ENCODE measurements around the gene ING3.

The ING3 gene, protein sequence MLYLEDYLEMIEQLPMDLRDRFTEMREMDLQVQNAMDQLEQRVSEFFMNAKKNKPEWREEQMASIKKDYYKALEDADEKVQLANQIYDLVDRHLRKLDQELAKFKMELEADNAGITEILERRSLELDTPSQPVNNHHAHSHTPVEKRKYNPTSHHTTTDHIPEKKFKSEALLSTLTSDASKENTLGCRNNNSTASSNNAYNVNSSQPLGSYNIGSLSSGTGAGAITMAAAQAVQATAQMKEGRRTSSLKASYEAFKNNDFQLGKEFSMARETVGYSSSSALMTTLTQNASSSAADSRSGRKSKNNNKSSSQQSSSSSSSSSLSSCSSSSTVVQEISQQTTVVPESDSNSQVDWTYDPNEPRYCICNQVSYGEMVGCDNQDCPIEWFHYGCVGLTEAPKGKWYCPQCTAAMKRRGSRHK

DNA sequence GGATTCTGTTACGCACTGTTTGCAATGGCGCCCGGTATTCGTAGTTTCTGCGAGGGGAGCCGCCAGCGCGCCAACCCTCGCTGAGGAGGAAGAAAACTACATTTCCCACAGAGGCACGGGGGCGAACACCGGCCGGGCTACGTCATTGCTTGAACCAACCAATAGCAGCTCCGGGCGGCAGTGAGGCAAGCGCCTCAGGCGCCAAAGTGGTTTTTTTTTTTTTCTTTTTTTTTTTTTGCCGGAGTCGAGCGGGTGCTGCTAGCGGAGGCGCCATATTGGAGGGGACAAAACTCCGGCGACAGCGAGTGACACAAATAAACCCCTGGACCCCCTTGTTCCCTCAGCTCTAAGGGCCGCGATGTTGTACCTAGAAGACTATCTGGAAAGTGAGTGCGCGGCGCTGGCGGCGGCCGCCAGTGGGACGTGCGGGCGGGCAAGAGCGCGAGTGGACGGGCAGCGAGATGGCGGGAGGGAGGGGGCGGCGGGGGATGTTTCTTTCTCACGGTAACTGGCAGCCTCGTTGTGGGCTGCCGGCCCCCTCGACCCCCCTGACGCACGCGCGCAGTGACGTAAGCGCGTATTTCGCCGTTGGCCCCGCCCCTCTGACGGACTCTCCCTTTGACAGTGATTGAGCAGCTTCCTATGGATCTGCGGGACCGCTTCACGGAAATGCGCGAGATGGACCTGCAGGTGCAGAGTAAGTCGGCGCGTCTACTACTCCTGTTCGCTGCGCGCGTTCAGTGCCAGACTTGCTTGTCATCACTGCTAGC lies at the start of gene ING3:
TSS of gene ING3 (plus strand) at position 239 of the 770 bp plus-strand sequence. CDS start at position 359, 120 bp downstream.
- peak; percentile 100 for DNase-seq

DNA sequence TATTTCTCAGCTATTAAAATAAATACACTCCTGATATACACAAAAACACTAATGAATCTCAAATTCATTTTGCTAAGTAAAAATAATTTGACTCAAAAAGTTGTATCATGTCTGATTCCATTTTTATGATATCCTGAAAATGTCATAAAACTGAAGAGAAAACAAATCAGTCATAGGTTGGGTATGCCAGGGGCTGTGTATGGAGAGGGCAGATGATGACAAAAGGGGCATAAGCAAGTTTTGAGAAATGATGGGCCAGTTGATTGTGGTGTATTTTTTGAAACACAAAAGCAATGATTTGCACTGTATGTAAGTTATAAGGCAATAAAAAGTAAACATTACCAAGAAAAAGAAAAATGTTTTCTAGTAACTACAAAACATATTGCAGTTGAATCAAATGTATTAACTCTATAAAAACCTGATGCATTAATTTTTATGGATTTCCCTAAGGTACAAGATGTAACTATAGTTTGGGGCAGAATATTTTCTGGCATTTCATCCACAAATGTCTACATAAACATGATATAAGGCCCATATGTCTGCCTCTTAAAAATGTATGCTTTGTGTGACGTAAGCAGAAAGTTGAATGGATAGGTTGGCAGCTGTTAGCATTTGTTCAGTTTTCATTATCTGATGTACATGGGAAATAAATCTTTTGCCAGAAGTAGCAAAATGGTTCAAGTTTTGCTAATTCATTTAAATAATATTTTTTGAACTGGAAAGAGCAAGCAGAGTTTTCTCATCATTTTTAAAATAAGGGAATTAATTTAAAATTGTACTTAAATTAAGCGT lies 35.1 kb upstream of the ING3 start:
- DNase-seq: no peak

DNA sequence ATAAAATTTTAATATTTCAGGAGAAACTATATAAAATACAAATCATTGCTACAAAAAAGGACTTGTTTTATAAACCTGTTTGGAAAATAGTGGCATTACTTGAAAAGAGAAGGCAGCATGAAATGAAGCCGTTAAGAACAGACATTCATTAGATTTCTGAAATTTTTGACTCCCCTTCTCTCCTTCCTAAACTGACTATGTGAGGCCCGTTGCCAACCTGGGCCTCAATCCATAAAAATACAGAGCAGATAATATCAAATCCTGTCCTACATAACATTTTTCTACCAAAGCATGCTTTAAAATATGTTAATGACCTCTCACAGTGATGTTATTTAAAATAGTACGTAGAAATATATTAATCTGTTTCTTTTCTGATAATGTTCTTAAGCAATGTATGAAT lies 34.5 kb upstream of the ING3 start:
- no peak for DNase-seq

DNA sequence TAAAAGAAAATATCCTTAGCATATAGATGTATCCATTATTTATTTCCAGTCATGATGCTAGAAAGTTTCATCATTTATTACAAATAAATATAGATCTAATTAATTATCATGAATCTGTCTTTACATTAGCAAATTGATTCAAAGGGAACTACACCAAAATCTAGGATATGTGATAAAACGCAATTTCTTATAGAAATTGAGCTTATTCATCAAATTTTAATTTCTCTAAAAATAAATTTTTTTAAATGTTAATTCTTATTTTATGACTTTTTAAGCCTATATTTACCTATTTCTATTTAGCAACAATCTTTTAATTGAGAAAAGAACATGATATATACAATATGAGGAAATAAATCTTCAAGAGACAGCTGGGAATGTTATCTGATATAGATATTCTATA lies 34.0 kb upstream of the ING3 start:
- DNase-seq: no peak

DNA sequence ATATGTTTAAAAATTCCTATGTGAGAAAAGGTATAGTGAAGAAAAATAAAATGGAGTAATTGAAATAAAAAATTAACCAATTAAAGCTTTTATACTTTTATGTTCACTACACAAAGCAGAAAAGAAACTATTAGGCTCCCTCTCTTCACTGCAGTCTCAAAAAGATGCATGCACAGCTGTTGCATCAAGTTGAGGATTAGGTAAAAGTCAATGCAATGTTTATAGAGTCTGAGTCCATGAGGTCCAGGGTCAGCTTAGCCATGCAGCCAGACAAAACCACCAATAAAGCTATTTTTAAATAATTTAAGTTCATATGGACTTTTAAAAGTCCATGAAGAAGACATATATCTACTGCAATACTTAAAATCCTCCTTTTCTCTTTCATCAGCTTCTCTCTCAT lies 31.1 kb upstream of the ING3 start:
- no peak for DNase-seq

DNA sequence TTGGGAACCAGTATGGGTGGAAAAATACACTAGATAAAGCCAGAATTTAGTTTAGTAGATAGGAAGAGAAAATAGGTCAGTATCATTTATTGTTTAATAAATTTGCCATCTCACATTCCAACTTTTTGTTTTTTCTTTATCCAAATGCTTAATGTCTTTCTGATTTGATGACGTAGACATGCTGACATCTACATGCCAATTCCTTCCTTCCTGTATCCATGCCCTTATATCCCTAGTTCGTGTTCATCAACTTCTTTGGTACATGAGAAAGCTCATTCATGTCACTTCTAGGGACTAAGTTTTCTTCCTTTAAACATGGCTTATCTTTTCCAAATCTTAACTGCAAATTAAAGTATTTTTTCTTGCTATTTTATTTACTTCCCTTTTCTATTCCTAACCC lies 30.5 kb upstream of the ING3 start:
- no peak for DNase-seq

DNA sequence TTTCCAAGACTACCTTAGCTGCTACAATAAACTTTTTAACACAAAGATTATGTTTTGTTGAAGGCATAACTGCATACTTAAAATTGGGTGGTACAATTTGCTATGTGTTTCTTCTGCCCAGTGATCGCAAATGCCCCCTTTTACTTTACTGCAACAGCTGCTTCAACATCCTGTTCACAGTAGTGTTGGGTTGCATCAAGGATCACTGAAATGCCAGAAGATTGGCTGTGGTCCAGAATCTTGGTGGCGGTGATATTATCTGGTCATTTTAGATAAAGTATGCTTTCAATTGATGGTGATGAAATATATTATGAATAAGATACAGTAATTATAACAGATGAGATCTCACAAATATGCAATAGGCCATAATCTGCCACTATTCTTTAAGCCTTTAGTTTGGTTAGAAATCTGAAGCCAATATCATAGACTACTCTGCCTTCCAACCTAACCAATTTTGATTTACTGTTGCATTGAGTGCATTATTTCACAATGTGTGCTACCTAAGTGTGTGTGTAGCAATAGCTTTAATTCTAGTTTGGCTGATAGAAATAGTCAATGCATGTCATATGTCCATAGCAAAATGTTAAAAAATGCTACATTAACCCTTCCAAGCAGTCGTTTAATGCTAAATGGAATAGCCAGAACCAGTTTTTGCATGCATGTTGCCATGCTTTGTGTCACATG lies 29.8 kb upstream of the ING3 start:
- peak; percentile 12 for DNase-seq

DNA sequence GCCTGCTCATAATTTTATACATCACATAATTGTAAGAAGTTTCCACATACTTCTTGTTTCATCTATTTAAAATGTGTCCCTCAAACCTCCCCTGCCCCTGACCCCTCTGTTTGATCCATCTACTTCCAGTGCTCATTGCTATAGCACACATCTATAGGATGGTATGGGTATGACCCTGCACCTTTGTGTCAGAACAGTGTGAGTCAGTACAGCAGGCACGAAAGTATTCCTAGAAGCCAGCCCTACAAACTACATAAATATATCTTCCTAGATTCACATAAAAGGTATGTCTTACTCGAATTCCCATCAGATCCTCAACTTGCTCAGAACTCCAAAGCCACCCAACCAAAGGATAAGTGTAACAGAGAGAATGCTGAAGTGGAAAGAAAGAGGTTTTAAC lies 25.7 kb upstream of the ING3 start:
- no peak for DNase-seq

DNA sequence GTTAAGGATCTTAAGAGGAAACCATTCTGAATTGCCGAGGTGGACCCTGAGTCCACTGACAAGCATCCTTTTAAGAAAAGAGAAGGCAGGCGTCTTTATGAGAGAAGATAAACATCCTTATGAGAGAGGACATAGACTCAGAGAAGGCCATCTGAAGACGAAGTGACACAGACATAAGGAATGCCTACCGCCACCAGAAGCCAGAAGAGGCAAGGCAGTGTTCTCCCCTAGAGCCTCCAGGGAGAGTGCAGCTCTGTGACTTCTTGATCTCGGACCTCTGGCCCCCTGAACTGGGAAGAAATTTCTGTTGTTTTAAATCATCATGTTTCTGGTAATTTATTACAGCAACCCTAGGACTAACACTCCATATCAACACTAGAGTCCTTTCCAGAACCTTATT lies 25.2 kb upstream of the ING3 start:
- no peak for DNase-seq

DNA sequence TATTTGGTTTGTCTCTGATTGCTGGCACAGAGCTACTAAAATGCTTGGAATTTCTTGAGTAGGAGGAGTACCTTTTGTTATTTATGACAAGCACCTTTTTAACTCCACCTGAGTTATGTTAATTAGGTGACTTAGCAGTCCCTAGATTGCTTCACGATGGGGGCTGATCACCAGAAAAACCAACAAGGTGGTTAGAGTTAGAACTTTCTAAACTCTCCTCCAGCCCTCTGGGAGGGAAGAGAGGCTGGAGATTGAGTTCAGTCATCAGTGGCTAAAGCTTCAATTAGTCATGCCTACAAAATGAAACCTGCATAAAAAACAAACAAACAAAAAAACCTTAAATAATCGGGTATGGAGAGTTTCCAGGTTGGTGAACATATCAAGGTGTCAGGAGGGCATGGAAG lies 23.6 kb upstream of the ING3 start:
- DNase-seq: no peak

DNA sequence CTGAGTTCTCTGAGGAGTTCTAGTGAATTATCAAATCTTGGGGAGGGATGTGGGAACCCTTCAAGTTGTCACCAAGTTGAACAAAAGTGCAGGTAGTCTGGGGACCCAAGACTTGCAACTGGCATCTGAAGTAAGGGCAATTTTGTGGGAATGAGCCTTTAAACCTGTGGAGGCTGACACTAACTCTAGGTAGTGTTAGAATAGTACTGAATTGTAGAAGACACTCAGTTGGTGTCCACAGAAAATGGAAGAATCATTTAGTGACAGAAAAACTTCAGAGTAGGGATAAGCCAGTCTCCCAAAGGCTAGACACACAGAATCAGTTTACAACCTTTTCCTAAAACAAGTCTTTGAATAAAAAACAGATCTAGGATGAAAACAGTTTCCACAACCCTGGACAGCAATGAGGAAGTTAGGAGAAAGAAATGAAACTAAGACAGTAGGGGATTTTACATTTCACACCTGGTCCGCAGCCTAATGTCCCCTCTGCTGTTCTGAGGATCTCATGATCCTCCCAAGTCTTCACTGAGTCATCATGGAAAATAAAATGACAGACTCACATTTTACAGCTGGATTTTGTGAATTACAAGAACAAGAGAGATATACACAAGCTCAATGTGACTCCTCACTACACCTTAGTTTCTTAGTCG lies 23.0 kb upstream of the ING3 start:
- no peak for DNase-seq

DNA sequence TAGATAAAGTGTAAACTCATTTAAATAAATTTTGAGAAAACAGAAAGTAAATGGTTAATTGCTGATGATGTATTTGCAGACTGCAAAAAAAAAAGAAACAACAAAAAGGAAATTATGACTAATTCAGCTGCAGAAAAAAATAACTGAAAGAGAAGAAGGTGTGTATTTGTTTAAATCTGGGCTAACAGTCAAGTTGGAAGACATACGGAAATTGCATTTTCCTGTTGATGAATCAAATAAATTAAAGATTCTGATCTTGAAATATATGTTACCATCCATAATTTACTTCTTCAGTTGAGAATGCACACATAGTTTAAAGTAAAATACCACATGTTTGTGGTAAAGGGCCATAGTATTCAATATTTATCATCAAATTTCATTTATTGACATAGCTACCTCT lies 19.3 kb upstream of the ING3 start:
- DNase-seq: no peak

DNA sequence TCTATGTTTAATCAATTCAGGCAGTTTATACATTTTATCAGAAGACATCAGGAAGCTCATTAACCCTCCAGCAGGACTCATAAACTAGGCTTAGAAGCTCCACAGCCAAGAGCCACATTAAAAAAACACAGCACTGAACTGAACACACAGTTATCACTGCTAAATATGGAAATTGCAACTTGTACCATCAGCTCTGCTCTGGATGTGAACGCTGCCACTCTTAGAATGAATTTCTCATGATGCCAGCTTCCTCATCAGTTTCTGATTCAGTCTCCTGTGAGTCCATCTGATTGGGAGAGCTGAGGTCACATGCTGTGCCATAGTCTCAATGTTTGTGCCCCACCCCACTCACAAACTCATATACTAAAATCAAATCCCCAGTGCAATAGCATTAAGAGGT lies 17.1 kb upstream of the ING3 start:
- DNase-seq: no peak

DNA sequence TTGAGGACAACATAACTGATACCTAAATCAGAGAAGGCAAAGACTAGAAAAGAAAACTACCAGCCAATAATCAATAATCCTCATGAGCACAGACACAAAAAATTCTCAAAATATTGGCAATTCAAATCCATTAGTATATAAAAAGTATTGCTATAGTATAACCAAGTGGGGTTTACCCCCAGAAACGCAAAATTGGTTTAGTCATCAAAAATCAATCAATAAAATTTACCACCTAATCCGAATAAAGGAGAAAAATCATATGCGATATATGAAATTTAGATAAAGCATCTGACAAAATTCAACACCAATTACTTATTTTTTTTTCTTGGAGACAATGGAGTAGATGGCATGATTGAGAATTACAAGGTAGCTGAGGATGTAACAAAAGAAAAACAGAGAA lies 11.2 kb upstream of the ING3 start:
- no peak for DNase-seq

DNA sequence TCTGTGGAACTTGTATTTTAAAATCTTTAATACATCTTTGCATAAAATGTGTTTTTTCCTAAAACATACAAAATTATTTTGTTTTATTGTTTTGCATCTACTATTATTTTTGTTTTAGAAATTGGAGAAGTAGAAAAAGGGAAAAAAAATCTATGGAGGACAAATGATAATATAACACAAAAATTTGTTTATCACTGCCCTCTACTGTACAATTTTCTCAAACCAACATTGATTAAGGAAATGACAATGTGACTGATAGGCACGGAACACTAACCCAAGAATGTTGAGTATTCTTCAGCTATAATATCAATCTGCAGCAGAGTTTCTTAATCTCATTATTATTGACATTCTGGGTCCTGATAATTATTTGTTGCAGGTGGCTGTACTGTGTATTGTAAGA lies 9.5 kb upstream of the ING3 start:
- no peak for DNase-seq

DNA sequence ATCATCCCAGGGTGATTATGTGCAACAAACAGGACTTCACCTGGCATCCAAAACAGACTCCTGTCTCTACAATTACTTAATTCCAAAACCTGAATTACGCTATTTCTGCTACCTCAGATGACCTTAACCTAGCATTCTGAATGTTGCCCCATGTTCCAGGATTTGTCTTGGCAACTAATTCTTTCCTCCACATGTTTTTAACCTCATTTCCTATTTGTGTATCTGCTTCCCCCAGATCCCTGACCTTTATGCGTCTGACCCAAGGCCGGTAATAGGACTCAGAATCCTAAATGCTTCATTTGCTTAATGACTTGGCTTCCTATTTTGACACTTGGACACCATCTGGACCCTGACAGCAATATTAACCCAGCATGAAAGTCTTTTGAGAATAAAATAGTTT lies 8.7 kb upstream of the ING3 start:
- DNase-seq: no peak

DNA sequence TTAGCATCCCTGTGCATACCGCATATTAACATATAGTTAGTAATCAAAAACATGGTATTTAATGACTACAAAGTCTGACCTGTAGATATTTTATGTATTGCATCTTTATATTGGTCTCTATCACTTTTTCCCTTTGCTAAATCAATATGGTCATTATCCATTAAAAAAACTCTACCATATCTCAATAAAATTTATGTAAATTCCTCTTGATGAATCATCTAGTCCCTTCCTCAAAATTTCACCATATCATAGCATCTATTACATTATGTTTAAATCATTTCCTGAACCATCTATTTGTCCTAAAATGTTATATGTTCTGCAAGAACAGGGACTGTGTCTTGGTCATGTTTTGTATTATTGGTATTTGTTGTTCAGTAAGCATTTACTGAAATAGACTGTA lies 7.7 kb upstream of the ING3 start:
- DNase-seq: no peak

DNA sequence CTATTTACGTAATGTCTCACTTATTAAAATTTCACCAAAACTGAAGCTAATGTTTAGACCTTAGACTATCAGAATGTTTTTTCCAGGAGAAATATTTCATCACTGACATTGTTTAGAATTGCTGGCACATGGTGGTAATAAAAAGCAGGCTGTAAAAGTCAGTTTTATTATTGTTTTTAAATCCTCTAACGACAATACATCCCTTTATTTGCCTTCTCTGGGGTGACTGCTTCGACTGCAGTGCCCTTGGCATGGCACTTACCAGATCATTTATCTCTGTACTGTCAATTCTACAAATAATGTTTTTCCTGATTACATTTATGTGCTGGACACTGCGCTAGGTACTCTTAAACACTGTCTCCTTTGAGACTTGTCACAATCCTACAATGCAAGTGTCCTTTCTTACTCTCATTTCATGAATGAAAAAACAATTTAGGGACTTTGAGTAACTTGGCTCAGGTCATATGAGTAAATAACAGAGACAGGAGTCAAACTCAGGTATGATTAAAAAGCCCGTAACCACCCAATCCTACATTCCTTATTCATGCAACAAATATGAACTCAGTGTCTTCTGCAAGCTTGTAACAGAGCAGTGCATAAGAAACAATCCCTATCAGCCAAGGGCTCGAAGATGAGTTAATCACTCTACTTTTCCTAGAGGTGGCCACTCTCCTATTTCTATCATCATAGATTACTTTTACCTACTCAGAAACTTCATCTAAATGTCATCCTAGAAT lies 5.6 kb upstream of the ING3 start:
- no peak for DNase-seq

DNA sequence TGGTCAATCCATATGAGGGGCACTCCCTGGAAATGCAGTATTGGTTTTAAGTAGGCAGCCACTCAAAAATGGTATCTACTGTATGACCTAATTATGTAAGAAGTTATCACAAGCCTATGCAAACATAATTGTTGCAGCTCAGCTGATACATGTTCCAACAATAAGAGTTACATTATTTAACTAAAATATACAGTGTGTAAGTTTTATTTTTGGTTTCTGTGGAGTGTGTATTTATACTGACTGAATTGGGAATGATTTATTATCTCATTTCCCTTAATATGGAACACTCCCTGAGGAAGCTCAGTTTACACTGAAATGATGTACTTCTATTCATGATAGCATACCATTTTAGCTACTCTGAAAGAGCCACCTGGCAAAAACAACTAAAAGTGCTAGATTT lies 2.6 kb upstream of the ING3 start:
- no peak for DNase-seq

DNA sequence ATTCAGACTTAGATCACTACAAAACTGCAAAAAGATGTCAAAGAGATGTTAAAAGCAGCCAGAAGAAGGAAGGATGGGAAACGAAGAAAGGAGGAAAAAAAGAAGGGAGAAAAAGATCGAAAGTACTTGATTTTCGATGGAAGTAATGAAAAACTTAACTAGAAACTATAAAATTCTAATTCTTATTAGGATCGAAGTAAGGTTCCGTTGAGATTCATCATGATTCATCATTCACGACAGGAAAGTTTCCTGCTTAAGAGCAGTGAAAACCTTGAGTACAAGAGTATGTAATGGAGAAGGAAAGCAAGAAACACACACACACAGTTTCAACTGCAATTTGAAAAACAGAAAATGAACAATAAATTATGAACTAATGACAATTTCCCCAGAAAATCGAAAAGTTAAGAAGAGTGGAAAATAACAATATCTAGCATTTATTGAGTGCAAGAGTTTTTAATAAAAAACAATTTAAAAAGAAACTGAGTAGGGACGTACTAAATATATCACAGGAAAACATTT lies 1.1 kb upstream of the ING3 start:
- DNase-seq: no peak

DNA sequence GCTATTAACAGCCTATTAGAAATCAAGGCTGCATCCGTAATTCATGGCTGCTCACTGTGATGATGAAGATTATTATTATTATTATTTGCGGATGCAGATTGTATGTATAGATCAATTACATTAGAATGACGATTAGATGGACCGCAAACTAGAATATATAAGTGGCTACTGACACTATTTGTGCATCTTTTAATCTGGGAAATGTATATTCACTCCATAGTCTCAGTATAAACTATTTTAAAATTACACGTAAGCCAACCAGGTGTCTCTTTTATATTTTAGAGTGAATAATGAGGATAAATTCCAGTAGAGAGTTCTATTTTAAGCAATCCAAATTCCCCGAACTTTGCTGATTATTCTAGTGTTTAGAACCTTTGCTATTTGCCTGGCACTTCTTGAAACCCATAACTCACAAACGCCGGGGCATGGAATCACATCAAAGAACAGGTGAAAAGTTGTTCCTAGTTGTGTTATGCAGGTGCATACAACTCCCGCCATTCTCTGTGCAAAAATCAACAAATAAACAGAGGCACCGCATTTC lies 509 bp upstream of the ING3 start:
- no peak for DNase-seq
